Neuronal stem cell (in vitro differentiated cells): Measurements from ENCODE around the gene TMED4.

Source experiments
- DNase-seq: peaks from one replicate; pipeline ENCODE4 v3.0.0-alpha.2; 2013; ENCODE audit warnings: low spot score
- H2AFZ ChIP-seq: one replicate; pipeline ENCODE4 v1.6.1; 2013; ENCODE audit warnings: mild to moderate bottlenecking, low read length, inconsistent platforms
- H2AK5ac ChIP-seq: 2 replicates; pipeline ENCODE4 v1.6.1; 2013; ENCODE audit warnings: low read depth, mild to moderate bottlenecking, inconsistent platforms, low read length, moderate library complexity, mixed read lengths
- H2BK120ac ChIP-seq: 2 replicates; pipeline ENCODE4 v1.6.1; 2013; ENCODE audit warnings: low read depth, mild to moderate bottlenecking, inconsistent platforms, low read length, moderate library complexity, mixed read lengths
- H2BK12ac ChIP-seq: one replicate; pipeline ENCODE4 v1.6.1; 2013; ENCODE audit warnings: low read length, inconsistent platforms
- H2BK15ac ChIP-seq: 2 replicates; pipeline ENCODE4 v1.6.1; 2013; ENCODE audit warnings: mild to moderate bottlenecking, low read length, inconsistent platforms, mixed read lengths
- H2BK5ac ChIP-seq: one replicate; pipeline ENCODE4 v1.6.1; 2013; ENCODE audit warnings: inconsistent platforms, mild to moderate bottlenecking, low read length, moderate library complexity
- H3K14ac ChIP-seq: one replicate; pipeline ENCODE4 v1.6.1; 2013; ENCODE audit warnings: low read length, inconsistent platforms
- H3K18ac ChIP-seq: 2 replicates; pipeline ENCODE4 v1.6.1; 2013; ENCODE audit warnings: low read length, inconsistent platforms
- H3K23ac ChIP-seq: 2 replicates; pipeline ENCODE4 v1.6.1; 2013; ENCODE audit warnings: low read depth, mild to moderate bottlenecking, mixed read lengths, low read length, inconsistent platforms; ENCODE audit not compliant: poor library complexity
- H3K27ac ChIP-seq: replicated peaks from 3 replicates; pipeline ENCODE4 v1.5.1; 2013; ENCODE audit warnings: low read length, inconsistent platforms
- H3K27me3 ChIP-seq, 3 experiments: 2 replicates each; pipeline ENCODE4 v1.6.1; 2013; ENCODE audit warnings: low read length in 3 of 3, mild to moderate bottlenecking in 2 of 3, inconsistent platforms in 1 of 3, low read depth in 1 of 3, mixed read lengths in 1 of 3, moderate library complexity in 1 of 3; ENCODE audit not compliant: control insufficient read depth in 3 of 3, insufficient read depth in 3 of 3
- H3K36me3 ChIP-seq, 2 donors: replicated peaks in 1 of 2; 2 replicates each; pipeline ENCODE4 v1.6.1; 2013; ENCODE audit warnings: low read length in 2 of 2; ENCODE audit not compliant: control insufficient read depth in 2 of 2, insufficient read depth in 2 of 2
- H3K4ac ChIP-seq: 2 replicates; pipeline ENCODE4 v1.6.1; 2013; ENCODE audit warnings: inconsistent platforms, mild to moderate bottlenecking, low read length, moderate library complexity
- H3K4me1 ChIP-seq, 2 donors: 1 replicate in 1 of 2; 2 replicates in 1 of 2; pipeline ENCODE4 v1.6.1; 2013; ENCODE audit warnings: low read length in 2 of 2, low read depth in 1 of 2; ENCODE audit not compliant: control insufficient read depth in 2 of 2, insufficient read depth in 1 of 2
- H3K4me2 ChIP-seq: one replicate; pipeline ENCODE4 v1.6.1; 2013; ENCODE audit warnings: mild to moderate bottlenecking, low read length, inconsistent platforms; ENCODE audit not compliant: insufficient read depth, poor library complexity, severe bottlenecking
- H3K4me3 ChIP-seq, 2 donors: 2 replicates each; pipeline ENCODE4 v1.5.1; 2013; ENCODE audit warnings: low read length in 2 of 2, mild to moderate bottlenecking in 2 of 2, inconsistent platforms in 1 of 2, moderate library complexity in 1 of 2
- H3K79me1 ChIP-seq: one replicate; pipeline ENCODE4 v1.6.1; 2013; ENCODE audit warnings: low read depth, mild to moderate bottlenecking, inconsistent platforms, low read length, moderate library complexity
- H3K9ac ChIP-seq: one replicate; pipeline ENCODE4 v1.6.1; 2013; ENCODE audit warnings: mild to moderate bottlenecking, low read depth, low read length, inconsistent platforms; ENCODE audit not compliant: poor library complexity
- H3K9me3 ChIP-seq, 2 donors: replicated peaks in 1 of 2; 2 replicates each; pipeline versions ENCODE3 to v1.6.1; 2013; ENCODE audit warnings: low read length in 2 of 2, mild to moderate bottlenecking in 2 of 2, inconsistent platforms in 1 of 2, low read depth in 1 of 2, mixed read lengths in 1 of 2, moderate library complexity in 1 of 2; ENCODE audit not compliant: control insufficient read depth in 2 of 2, insufficient read depth in 1 of 2
- H4K8ac ChIP-seq: one replicate; pipeline ENCODE4 v1.6.1; 2013; ENCODE audit warnings: low read depth, mild to moderate bottlenecking, inconsistent platforms, low read length, moderate library complexity
- H4K91ac ChIP-seq: one replicate; pipeline ENCODE4 v1.6.1; 2013; ENCODE audit warnings: low read length, low read depth, mild to moderate bottlenecking, inconsistent platforms; ENCODE audit not compliant: poor library complexity
- WGBS, 2 donors: extraction: QIAGEN DNeasy Blood & Tissue Kit; methylation state at CpG; one replicate each; pipeline ENCODE4 v1.1.7; 2013; ENCODE audit warnings: missing lambda C conversion rate in 2 of 2, mixed read lengths in 1 of 2; ENCODE audit not compliant: insufficient read length in 2 of 2, insufficient replicate concordance in 1 of 2; ENCODE audit errors: extremely low coverage in 2 of 2; 5-methylcytosine and 5-hydroxymethylcytosine counted together

The TMED4 gene

DNA sequence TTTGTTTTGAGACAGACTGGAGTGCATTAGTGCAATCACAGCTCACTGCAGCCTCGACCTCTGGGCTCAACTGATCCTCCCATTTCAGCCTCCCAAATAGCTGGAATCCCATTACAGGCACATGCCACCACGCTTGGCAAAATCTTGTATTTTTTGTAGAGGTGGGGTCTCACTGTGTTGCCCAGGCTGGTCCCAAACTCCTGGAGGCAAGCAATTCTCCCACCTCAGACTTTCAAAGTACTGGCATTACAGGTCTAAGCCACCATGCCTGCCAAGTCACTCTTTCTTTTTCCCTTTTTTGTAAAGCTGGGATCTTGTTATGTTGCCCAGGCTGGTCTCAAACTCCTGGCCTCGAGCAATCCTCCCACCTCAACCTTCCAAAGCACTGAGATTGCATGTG is 32.6 kb downstream of the TMED4 start:
- Histone ChIP-seq H3K36me3 (no peaks in the 10 kb centered on the region), H3K4me1 (no peaks in the 10 kb centered on the region), H3K18ac (no peak overlapping the region), H2BK15ac (no peak overlapping the region), H3K4ac (no peak overlapping the region), H3K4me3 (no peak overlapping the region), H3K9ac (no peak overlapping the region), H3K4me2 (no peak overlapping the region), H4K91ac (no peak overlapping the region), H3K27ac (no peak overlapping the region), H3K27me3 (no peaks in the 10 kb centered on the region), H2BK120ac (no peak overlapping the region), H3K14ac (no peak overlapping the region), H3K9me3 (no peaks in the 10 kb centered on the region), H4K8ac (no peak overlapping the region), H2AK5ac (no peak overlapping the region), H2BK5ac (no peak overlapping the region), H2AFZ (no peak overlapping the region), H2BK12ac (no peak overlapping the region), H3K23ac (no peak overlapping the region), H3K79me1 (no peaks in the 10 kb centered on the region)
- WGBS, 2 donors, result no CpG with 5 or more reads among the region's 3 CpGs
- DNase-seq, result no peak

DNA sequence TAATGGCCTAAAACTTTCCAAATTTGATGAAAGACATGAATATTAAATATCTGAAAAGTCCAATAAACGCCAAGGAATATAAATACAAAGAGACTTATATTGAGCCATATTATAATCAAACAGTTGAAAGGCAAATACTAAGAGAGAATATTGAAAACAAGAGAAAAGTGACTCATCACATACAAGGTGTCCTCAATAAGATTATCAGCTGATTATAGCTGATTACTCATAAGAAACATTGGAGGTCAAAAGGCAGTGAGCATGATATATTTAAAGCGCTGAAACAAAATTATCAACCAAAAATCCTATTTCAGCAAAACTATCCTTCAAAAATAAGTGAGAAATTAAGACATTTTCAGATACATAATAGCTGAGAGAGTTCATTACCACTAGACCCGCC is 33.1 kb downstream of the TMED4 start:
- WGBS, 2 donors, result no CpG with 5 or more reads among the region's 3 CpGs
- no peak overlapping the region for H3K18ac ChIP-seq
- no peak overlapping the region for H3K9ac ChIP-seq
- no peak overlapping the region for H2BK5ac ChIP-seq
- H2BK120ac ChIP-seq, result no peak overlapping the region
- H3K4me2 ChIP-seq, result no peak overlapping the region
- H3K27ac ChIP-seq, result no peak overlapping the region
- H3K79me1 ChIP-seq, result no peaks in the 10 kb centered on the region
- no peak overlapping the region for H3K14ac ChIP-seq
- H2BK15ac ChIP-seq, result no peak overlapping the region
- H3K4me3 ChIP-seq, result no peak overlapping the region
- no peak overlapping the region for H3K23ac ChIP-seq
- H3K9me3 ChIP-seq, result no peaks in the 10 kb centered on the region
- no peak overlapping the region for H2AK5ac ChIP-seq
- no peak for DNase-seq
- no peak overlapping the region for H4K91ac ChIP-seq
- no peak overlapping the region for H2BK12ac ChIP-seq
- no peak overlapping the region for H4K8ac ChIP-seq
- H2AFZ ChIP-seq, result no peak overlapping the region
- H3K4ac ChIP-seq, result no peak overlapping the region
- H3K4me1 ChIP-seq, result no peaks in the 10 kb centered on the region
- H3K27me3 ChIP-seq, result no peaks in the 10 kb centered on the region
- H3K36me3 ChIP-seq, result no peaks in the 10 kb centered on the region

GRCh38 chr7:44547536-44548231 is 34.3 kb downstream of the TMED4 start:
- Histone ChIP-seq H4K8ac (no peak overlapping the region), H2BK120ac (no peak overlapping the region), H3K18ac (no peak overlapping the region), H2AK5ac (no peak overlapping the region), H2BK15ac (no peak overlapping the region), H2BK12ac (no peak overlapping the region), H3K36me3 (no peaks in the 10 kb centered on the region), H2BK5ac (no peak overlapping the region), H3K9me3 (no peaks in the 10 kb centered on the region), H4K91ac (no peak overlapping the region), H3K4me3 (peak overlapping the region in 1 of 2 donors; percentile 54), H3K27me3 (no peaks in the 10 kb centered on the region), H3K27ac (no peak overlapping the region), H3K79me1 (no peaks in the 10 kb centered on the region), H3K4ac (no peak overlapping the region), H2AFZ (no peak overlapping the region), H3K4me1 (no peaks in the 10 kb centered on the region), H3K9ac (no peak overlapping the region), H3K14ac (no peak overlapping the region), H3K4me2 (no peak overlapping the region), H3K23ac (no peak overlapping the region)
- WGBS, 2 donors, result no CpG with 5 or more reads among the region's 6 CpGs
- DNase-seq, result no peak

DNA sequence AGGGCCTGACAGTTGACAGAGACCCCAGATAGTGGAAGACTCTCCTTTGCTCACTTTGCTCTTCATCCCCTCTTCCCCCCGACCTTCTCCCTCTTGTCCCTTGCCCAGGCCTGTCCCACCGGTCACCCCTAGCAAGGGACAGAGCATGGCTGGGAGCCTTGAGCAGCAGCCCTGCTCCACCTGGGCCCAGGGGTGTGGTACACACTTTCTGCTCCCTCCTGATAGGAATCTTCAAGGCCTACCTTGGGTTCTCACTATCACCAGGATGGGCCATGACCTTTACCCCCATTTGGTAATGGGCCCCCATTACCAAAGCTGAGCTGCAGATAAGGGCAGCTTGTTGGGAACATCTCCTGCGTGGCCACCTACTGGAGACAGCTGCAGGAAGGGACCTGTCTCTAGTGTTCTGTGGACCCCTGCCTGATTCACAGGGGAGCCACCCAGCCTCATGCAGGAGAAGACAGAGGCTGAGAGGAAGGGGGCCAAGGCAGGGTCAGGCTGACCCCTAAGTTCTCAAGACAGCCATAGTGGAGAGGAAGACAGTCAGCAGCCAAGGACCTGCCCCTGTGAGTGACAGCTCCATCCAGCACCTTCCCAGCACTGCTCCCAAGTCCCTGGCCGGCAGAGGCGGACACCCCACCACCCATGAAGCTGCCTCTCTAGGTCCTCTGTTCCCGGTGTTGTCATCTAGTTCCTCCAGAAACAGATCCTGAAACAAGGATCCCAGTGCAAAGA is 40.0 kb downstream of the TMED4 start:
- H3K36me3 ChIP-seq, result no peaks in the 10 kb centered on the region
- H2BK12ac ChIP-seq, result no peak overlapping the region
- H3K18ac ChIP-seq, result no peak overlapping the region
- no peak overlapping the region for H4K8ac ChIP-seq
- H3K23ac ChIP-seq, result no peak overlapping the region
- H3K4me3 ChIP-seq, result no peak overlapping the region
- H2AFZ ChIP-seq, result peak overlapping the region; percentile 56
- DNase-seq, result no peak
- H3K9ac ChIP-seq, result no peak overlapping the region
- no peak overlapping the region for H3K14ac ChIP-seq
- H3K4me1 ChIP-seq, result peaks cover 0 to 3% of the 10 kb centered on the region in 2 donors
- no peak overlapping the region for H3K4ac ChIP-seq
- H4K91ac ChIP-seq, result no peak overlapping the region
- H3K9me3 ChIP-seq, result no peaks in the 10 kb centered on the region
- H3K79me1 ChIP-seq, result no peaks in the 10 kb centered on the region
- no peak overlapping the region for H2BK15ac ChIP-seq
- H2AK5ac ChIP-seq, result no peak overlapping the region
- H2BK120ac ChIP-seq, result no peak overlapping the region
- H3K27ac ChIP-seq, result no peak overlapping the region
- WGBS, 2 donors, result no CpG with 5 or more reads among the region's 6 CpGs
- H3K27me3 ChIP-seq, result peaks cover 0 to 12% (median 0%) of the 10 kb centered on the region in 3 experiments
- no peak overlapping the region for H3K4me2 ChIP-seq
- no peak overlapping the region for H2BK5ac ChIP-seq
